IMR-90 (cell line): ENCODE measurements around the gene FAIM. TPM values are rescaled to one million over a fixed set of nuclear protein-coding genes. Genes with fewer than 3 reads are reported as not detected.

Source experiments
- ATAC-seq: fragments of 200-7000 bp; cut with Tn5 transposase; 2 replicates; pipeline ENCODE4 v1.9.1; 2020; ENCODE audit warnings: low read depth, mild to moderate bottlenecking, moderate library complexity
- BruUV-seq: library from RNA; stranded (reverse); fragments of 400-500 nt; replicated peaks from 2 replicates; lab custom pipeline; 2021; lab: Mats Ljungman, UMichigan
- CTCF ChIA-PET: fragments of 300-600 bp; formaldehyde crosslinking; extraction: SDS; loops from one replicate; lab custom pipeline; 2021; ENCODE audit warnings: antibody characterized with exemption; lab: Yijun Ruan, JAX
- POLR2A ChIA-PET: fragments of 300-600 bp; sonication (Branson Sonifier 250); formaldehyde crosslinking; loops from one replicate; lab custom pipeline; 2022; ENCODE audit warnings: antibody characterized with exemption; ENCODE audit not compliant: unreplicated experiment; lab: Charles Lee
- DNase-seq: peaks from one replicate; pipeline ENCODE4 v3.0.0; 2013
- H2AFZ ChIP-seq: replicated peaks from 2 replicates; pipeline ENCODE3; 2013; ENCODE audit warnings: low read length, mild to moderate bottlenecking; ENCODE audit not compliant: poor library complexity
- H2AK5ac ChIP-seq: 2 replicates; pipeline ENCODE4 v1.6.1; 2013; ENCODE audit warnings: low read depth, low read length, inconsistent platforms
- H2AK9ac ChIP-seq: replicated peaks from 2 replicates; pipeline ENCODE3; 2013; ENCODE audit warnings: mild to moderate bottlenecking, low read depth, low read length, moderate library complexity; ENCODE audit not compliant: poor library complexity
- H2BK120ac ChIP-seq: 2 replicates; pipeline ENCODE4 v1.6.1; 2013; ENCODE audit warnings: low read depth, low read length, inconsistent platforms
- H2BK15ac ChIP-seq: 3 replicates; pipeline ENCODE4 v1.6.1; 2013; ENCODE audit warnings: low read depth, low read length, inconsistent platforms
- H2BK20ac ChIP-seq: 2 replicates; pipeline ENCODE4 v1.6.1; 2013; ENCODE audit warnings: low read depth, mild to moderate bottlenecking, inconsistent platforms, low read length, moderate library complexity
- H2BK5ac ChIP-seq: 2 replicates; pipeline ENCODE4 v1.6.1; 2013; ENCODE audit warnings: mild to moderate bottlenecking, low read depth, low read length, inconsistent platforms; ENCODE audit not compliant: poor library complexity, severe bottlenecking
- H3K14ac ChIP-seq: replicated peaks from 2 replicates; pipeline ENCODE4 v1.6.1; 2013; ENCODE audit warnings: low read depth, low read length, inconsistent platforms
- H3K18ac ChIP-seq: 2 replicates; pipeline ENCODE4 v1.6.1; 2013; ENCODE audit warnings: low read depth, low read length, control low read depth
- H3K23ac ChIP-seq: 2 replicates; pipeline ENCODE4 v1.6.1; 2013; ENCODE audit warnings: low read depth, low read length, inconsistent platforms
- H3K27ac ChIP-seq: 2 replicates; pipeline ENCODE4 v1.5.1; 2013; ENCODE audit warnings: mild to moderate bottlenecking, control low read depth, low read length; ENCODE audit not compliant: insufficient read depth
- H3K27me3 ChIP-seq: 2 replicates; pipeline ENCODE4 v1.6.1; 2013; ENCODE audit warnings: low read length; ENCODE audit not compliant: control insufficient read depth, insufficient read depth
- H3K36me3 ChIP-seq: 2 replicates; pipeline ENCODE4 v1.6.1; 2013; ENCODE audit warnings: low read length, mixed read lengths; ENCODE audit not compliant: control insufficient read depth, insufficient read depth
- H3K4ac ChIP-seq: 2 replicates; pipeline ENCODE4 v1.6.1; 2013; ENCODE audit warnings: low read depth, low read length, inconsistent platforms
- H3K4me1 ChIP-seq: 2 replicates; pipeline ENCODE4 v1.6.1; 2013; ENCODE audit warnings: low read length, mixed read lengths; ENCODE audit not compliant: control insufficient read depth, insufficient read depth
- H3K4me2 ChIP-seq: 2 replicates; pipeline ENCODE4 v1.6.1; 2013; ENCODE audit warnings: low read depth, mild to moderate bottlenecking, control low read depth, low read length, moderate library complexity
- H3K4me3 ChIP-seq: 2 replicates; pipeline ENCODE4 v1.5.1; 2013; ENCODE audit warnings: low read depth, mild to moderate bottlenecking, control low read depth, low read length, moderate library complexity; ENCODE audit not compliant: insufficient read depth
- H3K56ac ChIP-seq: 2 replicates; pipeline ENCODE4 v1.6.1; 2013; ENCODE audit warnings: low read length, inconsistent platforms; ENCODE audit not compliant: insufficient read depth; ENCODE audit errors: extremely low read depth
- H3K79me1 ChIP-seq, 2 experiments: 2 replicates each; pipeline ENCODE4 v1.6.1; 2013; ENCODE audit warnings: low read length in 2 of 2, inconsistent platforms in 1 of 2, low read depth in 1 of 2
- H3K9ac ChIP-seq: 2 replicates; pipeline ENCODE4 v1.6.1; 2013; ENCODE audit warnings: low read depth, low read length, control low read depth
- H3K9me1 ChIP-seq: 2 replicates; pipeline ENCODE4 v1.6.1; 2013; ENCODE audit warnings: low read length, inconsistent platforms; ENCODE audit not compliant: insufficient read depth
- H3K9me3 ChIP-seq: 2 replicates; pipeline ENCODE4 v1.6.1; 2013; ENCODE audit warnings: low read length; ENCODE audit not compliant: control insufficient read depth, insufficient read depth
- H4K20me1 ChIP-seq: 2 replicates; pipeline ENCODE4 v1.6.1; 2013; ENCODE audit warnings: low read length, inconsistent platforms; ENCODE audit not compliant: insufficient read depth
- H4K5ac ChIP-seq: 2 replicates; pipeline ENCODE4 v1.6.1; 2013; ENCODE audit warnings: mild to moderate bottlenecking, low read depth, low read length, control low read depth
- H4K8ac ChIP-seq, 2 experiments: 2 replicates each; pipeline ENCODE4 v1.6.1; 2013; ENCODE audit warnings: low read depth in 2 of 2, low read length in 2 of 2, control low read depth in 1 of 2, inconsistent platforms in 1 of 2
- H4K91ac ChIP-seq: 2 replicates; pipeline ENCODE4 v1.6.1; 2013; ENCODE audit warnings: low read depth, low read length, inconsistent platforms; ENCODE audit not compliant: insufficient read depth
- RCOR1 ChIP-seq: IDR thresholded peaks from 2 replicates; pipeline ENCODE4 v1.6.1; 2012; ENCODE audit warnings: mild to moderate bottlenecking, low read length, improper control_type of control experiment; ENCODE audit not compliant: insufficient replicate concordance
- WGBS, 2 experiments: methylation state at CpG; one replicate each; pipeline versions ENCODE4 v1.1.5 to v1.1.7; 2013; ENCODE audit warnings: missing lambda C conversion rate in 2 of 2; ENCODE audit not compliant: insufficient read length in 1 of 2; ENCODE audit errors: extremely low coverage in 2 of 2; 5-methylcytosine and 5-hydroxymethylcytosine counted together
- dilution Hi-C: fragments of 300-500 bp; cut with HindIII; formaldehyde crosslinking; loops from one replicate; pipeline ENCODE4 v1.14.3; 2018; ENCODE audit warnings: low sequenced_read_pairs; ENCODE audit not compliant: unreplicated experiment
- in situ Hi-C: fragments of 300-500 bp; cut with MboI; formaldehyde crosslinking; loops from 3 replicates; pipeline ENCODE4 v1.14.3; 2019; ENCODE audit warnings: low sequenced_read_pairs, inconsistent platforms, mixed read lengths
- intact Hi-C: fragments of 100-400 bp; cut with micrococcal nuclease; formaldehyde crosslinking; loops from 2 replicates; pipeline ENCODE4 v1.10.0; 2022
- polyA plus RNA-seq, 3 experiments: library from polyadenylated mRNA; depleted of rRNA; stranded (reverse); fragments of >200 nt; gene quantifications; 2 replicates each; pipeline ENCODE4 v1.2.3, GENCODE V29; 2012; ENCODE audit warnings: low replicate concordance in 1 of 3
- total RNA-seq: library from RNA; depleted of rRNA; stranded (reverse); fragments of >200 nt; gene quantifications from 2 replicates; pipeline ENCODE4 v1.2.3, GENCODE V29; 2012

Gene FAIM
- total and polyA plus RNA-seq, 2 of the 4 experiments (the other 2 are of a cell fraction), result 2.5 to 3.4 TPM

- Histone ChIP-seq H2AK9ac (no peak overlapping the region), H2BK120ac (no peak overlapping the region), H4K20me1 (no peaks in the 10 kb centered on the region), H3K27ac (no peak overlapping the region), H2AK5ac (no peak overlapping the region), H3K4me2 (no peak overlapping the region), H3K27me3 (no peaks in the 10 kb centered on the region), H3K9me1 (no peaks in the 10 kb centered on the region), H3K36me3 (no peaks in the 10 kb centered on the region), H4K8ac (no peak overlapping the region), H2BK5ac (no peak overlapping the region), H4K5ac (no peak overlapping the region), H3K56ac (no peak overlapping the region), H2AFZ (no peak overlapping the region), H2BK20ac (no peak overlapping the region), H3K18ac (no peak overlapping the region), H3K9me3 (no peaks in the 10 kb centered on the region; the same call in 1 of the 2 replicates), H3K23ac (no peak overlapping the region), H3K4ac (no peak overlapping the region), H3K79me1 (peaks cover 2 to 4% of the 10 kb centered on the region in 2 experiments; a peak in 1 of 4 replicates), H3K4me3 (no peak overlapping the region), H3K4me1 (no peaks in the 10 kb centered on the region), H4K91ac (no peak overlapping the region), H3K14ac (no peak overlapping the region), H3K9ac (no peak overlapping the region), H2BK15ac (no peak overlapping the region)
- POLR2A ChIA-PET, result no interaction called here
- CTCF ChIA-PET, result interaction anchor here (0.5 to 2.0 kb wide), 4 partner anchors 119 to 317 kb away, joined by 3 to 7 read pairs (median 3); no protein-coding TSS in a partner anchor
- no peak for TF ChIP-seq RCOR1
- in situ Hi-C loops (loop anchor here (5.0 to 25.0 kb wide), 2 partner anchors 319 to 739 kb away; partner anchors contain the start of gene MRPS22), dilution Hi-C loops (no loop called here), intact Hi-C loops (loop anchor here (10.0 kb wide), 1 partner anchor 236 kb away; the partner anchor contains the start of gene PIK3CB)
- 78% methylated on average over 1 of the region's 3 CpGs; no CpG with 5 or more reads in 1 of the 2 experiments for WGBS, 2 experiments
- ATAC-seq (no peak), DNase-seq (no peak)
- BruUV-seq, result no TSS peak
These were observed 10.0 kb upstream of the FAIM start for GRCh38 chr3:138598534-138598933.
